HG02981 (cell line): Measurements from ENCODE around the gene BBS10.
"Not testable (repeated sequence)": the region's sequence is repeated elsewhere in the genome, so short reads cannot be mapped to it uniquely, and the experiment has no call there.

ENCODE experiments used
- ATAC-seq: cut with Tn5 transposase; IDR thresholded peaks from one replicate; pipeline ENCODE4 v1.9.1; 2021; ENCODE audit warnings: mild to moderate bottlenecking, moderate library complexity; ENCODE audit not compliant: unreplicated experiment

Gene BBS10

DNA sequence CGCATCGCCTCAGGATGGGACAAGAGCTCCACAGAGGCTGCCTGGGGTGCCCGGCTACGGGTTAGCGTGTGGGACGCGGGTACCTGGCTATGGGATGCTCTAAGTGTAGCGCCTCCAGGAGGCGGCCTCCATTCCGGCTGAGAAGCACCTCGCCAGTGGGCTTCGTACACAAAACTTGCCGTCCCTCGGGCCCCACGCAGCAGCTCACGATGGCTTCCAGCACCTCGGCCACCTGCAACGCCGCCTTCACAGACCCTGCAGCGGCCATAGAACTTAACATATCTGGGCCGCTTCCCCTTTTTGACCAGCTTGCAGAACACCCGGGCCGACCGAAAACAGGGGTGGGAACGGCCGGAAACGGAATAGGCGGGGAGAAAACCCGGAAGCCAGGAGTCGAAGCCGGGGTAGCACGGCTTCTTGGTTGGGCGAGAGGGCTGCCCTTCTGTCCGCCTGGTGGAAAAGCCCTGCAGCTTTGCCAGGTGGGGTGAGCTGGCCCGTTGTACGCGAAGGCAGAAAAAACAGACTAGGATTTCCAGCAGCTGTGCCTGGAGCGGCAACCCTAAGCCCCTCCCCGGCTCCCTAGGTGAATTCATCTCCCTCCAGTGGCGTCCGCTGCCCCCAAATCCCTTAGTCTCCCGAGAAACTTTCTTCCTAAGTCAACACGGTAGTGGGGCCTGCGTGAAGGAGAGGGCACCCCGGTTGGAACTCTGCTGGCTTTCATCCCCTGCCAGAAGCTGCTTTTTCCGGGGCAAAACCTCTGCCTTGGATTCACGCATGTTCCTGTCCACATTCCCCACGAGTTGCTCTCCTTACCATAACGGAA, at the start of gene BBS10:
Gene BBS10 (minus strand): TSS at position 337 of the 823 bp plus-strand sequence. CDS start 57 bp downstream, at position 280.
- peak; percentile 95 for ATAC-seq

GRCh38 chr12:76391461-76391860, 43.2 kb upstream of the BBS10 start:
- ATAC-seq: no peak

GRCh38 chr12:76387614-76388013, 39.4 kb upstream of the BBS10 start:
- ATAC-seq: no peak

- ATAC-seq: no peak
These were observed 36.3 kb upstream of the BBS10 start for GRCh38 chr12:76384560-76384959.

DNA sequence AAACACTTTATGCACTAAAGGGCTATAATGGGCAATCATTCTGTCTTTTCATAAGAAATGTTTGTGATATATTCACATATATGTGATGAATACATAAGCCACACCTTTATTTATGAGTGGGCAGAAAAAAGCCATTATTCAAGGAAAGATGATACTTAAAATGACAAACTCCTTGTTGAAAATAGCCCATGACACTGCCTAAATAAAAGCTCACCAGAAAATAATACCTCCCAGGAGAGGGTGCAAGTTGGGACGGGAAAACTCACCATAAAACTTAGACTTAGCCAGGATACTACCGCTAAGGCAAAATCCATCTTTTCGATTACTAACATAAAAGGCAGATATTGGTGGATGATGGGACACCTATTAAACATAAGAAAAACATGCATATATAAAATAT, 35.8 kb upstream of the BBS10 start:
- no peak for ATAC-seq

GRCh38 chr12:76379261-76379660, 31.0 kb upstream of the BBS10 start:
- no peak for ATAC-seq

DNA sequence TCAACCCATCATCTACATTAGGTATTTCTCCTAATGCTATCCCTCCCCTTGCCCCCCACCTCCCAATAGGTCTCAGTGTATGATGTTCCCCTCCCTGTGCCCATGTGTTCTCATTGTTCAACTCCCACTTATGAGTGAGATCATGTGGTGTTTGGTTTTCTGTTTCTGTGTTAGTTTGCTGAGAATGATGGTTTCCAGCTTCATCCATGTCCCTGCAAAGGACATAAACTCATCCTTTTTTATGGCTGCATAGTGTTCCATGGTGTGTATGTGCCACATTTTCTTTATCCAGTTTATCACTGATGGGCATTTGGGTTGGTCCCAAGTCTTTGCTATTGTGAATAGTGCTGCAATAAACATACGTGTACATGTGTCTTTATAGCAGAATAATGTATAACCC, 28.7 kb upstream of the BBS10 start:
- ATAC-seq: not testable (repeated sequence)

- no peak for ATAC-seq
These were observed 27.7 kb upstream of the BBS10 start for GRCh38 chr12:76375939-76376338.

DNA sequence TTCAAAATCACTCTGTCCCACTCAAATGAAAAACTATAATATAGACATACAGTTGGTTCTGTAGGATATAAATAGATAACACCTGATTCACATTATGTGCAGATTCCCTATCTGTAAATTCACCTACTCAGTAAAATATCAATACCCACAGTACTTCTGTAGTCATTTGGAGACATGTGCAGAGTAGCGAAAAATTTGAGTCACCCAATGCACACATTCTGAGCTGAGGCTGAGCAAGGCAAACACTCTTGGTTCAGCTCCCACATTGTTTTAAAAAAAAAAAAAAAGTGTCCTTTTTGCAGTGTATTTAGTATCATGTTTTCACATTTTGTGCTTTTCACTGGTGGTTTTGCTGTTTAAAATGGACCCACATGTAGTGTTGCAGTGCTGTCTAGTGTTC, 27.3 kb upstream of the BBS10 start:
- ATAC-seq: no peak

- no peak for ATAC-seq
These were observed 26.3 kb upstream of the BBS10 start for GRCh38 chr12:76374386-76375020.

GRCh38 chr12:76368230-76368629, 20.0 kb upstream of the BBS10 start:
- ATAC-seq: no peak

GRCh38 chr12:76366163-76366562, 17.9 kb upstream of the BBS10 start:
- no peak for ATAC-seq

DNA sequence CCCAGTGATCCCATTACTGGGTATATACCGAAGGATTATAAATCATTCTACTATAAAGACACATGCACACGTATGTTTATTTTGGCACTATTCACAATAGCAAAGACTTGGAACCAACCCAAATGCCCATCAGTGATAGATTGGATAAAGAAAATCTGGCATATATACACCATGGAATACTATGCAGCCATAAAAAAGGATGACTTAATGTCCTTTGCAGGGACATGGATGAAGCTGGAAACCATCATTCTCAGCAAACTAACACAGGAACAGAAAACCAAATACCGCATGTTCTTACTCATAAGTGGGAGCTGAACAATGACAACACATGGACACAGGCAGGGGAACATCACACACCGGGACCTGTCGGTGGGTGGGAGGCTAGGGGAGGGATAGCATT, 15.9 kb upstream of the BBS10 start:
- ATAC-seq: not testable (repeated sequence)

- ATAC-seq: no peak
These were observed 12.1 kb upstream of the BBS10 start for GRCh38 chr12:76360316-76360715.

- no peak for ATAC-seq
These were observed 7.9 kb upstream of the BBS10 start for GRCh38 chr12:76356071-76356470.

- no peak for ATAC-seq
These were observed 1.3 kb downstream of the BBS10 start for GRCh38 chr12:76346798-76347420.

GRCh38 chr12:76346236-76346635, 2.0 kb downstream of the BBS10 start:
- no peak for ATAC-seq

- ATAC-seq: no peak
These were observed 2.6 kb downstream of the BBS10 start for GRCh38 chr12:76345569-76345968.

GRCh38 chr12:76341436-76342030, 6.7 kb downstream of the BBS10 start:
- ATAC-seq: no peak

DNA sequence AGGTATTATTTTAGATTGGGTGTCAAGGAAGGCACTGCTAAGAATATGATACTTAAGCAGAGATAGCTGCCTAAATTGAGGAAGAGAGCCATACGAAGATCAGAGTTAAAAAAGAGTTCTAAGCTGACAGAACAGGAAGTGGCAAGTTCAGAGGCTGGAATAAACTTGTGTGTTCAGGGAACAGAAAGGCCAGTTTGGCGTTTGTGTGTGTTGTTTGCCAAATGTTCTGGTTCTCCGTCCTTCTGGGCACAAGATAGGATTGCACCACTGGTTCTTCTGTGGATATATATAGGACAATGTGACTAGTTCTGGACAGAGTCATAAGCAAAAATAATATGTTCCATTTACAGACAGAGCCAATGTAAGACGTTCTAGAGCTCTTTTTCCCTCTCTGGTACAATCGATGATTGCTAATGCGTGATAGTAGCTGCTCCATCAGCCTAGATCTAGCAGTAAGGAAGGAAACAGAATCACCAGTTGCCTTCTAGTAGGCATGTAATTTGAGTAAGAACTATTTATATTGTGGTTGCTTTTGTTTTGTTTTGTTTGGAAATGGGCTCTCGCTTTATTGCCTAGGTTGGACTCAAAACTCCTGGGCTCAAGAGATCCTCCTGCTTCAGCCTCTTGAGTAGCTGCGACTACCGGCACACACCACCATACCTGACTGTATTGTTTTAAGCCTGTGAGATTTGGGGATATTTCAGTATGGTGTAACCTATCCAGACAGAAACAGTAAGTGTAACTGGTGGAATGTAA, 7.4 kb downstream of the BBS10 start:
- no peak for ATAC-seq

DNA sequence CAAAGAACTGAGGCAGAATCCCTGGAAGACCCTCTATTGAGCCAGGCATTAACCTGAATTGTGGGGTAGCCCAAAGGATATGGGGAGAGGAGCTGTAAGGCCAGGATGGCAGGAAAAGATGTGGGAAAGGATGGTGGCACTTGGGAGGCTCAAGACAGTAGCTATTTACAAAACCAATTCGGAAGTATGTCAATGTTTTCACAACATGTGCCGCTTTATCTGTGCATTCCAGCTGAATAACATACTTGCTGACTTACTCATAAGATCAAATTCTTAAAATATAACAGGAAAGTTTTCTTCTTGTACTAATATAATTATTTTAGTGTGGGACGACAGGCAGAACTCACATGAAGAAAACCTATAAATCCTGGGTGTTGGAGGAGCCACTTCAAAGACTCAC, 10.6 kb downstream of the BBS10 start:
- no peak for ATAC-seq
